ENCODE measurements around the gene KIF26B. TPM values are rescaled to one million over a fixed set of nuclear protein-coding genes. Genes with fewer than 3 reads are reported as not detected.

Gene KIF26B
- polyA plus RNA-seq, 1 donor (not counting 4 experiments of a cell fraction or from before 2014, with no cell fraction given), result 0.58 TPM

GRCh38 chr1:245105815-245106410, 48.9 kb upstream of the KIF26B start:
- FAIRE-seq (no peak), DNase-seq (ENCODE audit: low read depth, low spot score) (no peak)
- Histone ChIP-seq H4K20me1 (ENCODE audit: control insufficient read depth, extremely low read depth, insufficient read depth, low read length) (no peaks in the 10 kb centered on the region), H2AFZ (ENCODE audit: control insufficient read depth, low read length) (no peak overlapping the region), H3K36me3 (ENCODE audit: control insufficient read depth in 2 of 2, extremely low read depth in 1 of 2, insufficient read depth in 2 of 2, low read length in 2 of 2) (no peaks in the 10 kb centered on the region), H3K27ac (ENCODE audit: control insufficient read depth, insufficient read depth, low read length) (no peak overlapping the region), H3K27me3 (ENCODE audit: control insufficient read depth, extremely low read depth, insufficient read depth, low read length) (no peaks in the 10 kb centered on the region), H3K9ac (ENCODE audit: control insufficient read depth, extremely low read depth, insufficient read depth, low read length) (no peak overlapping the region), H3K4me1 (ENCODE audit: control insufficient read depth, extremely low read depth, insufficient read depth, low read length) (no peaks in the 10 kb centered on the region), H3K79me2 (ENCODE audit: control insufficient read depth, insufficient read depth, low read length) (no peaks in the 10 kb centered on the region), H3K9me1 (ENCODE audit: control insufficient read depth, extremely low read depth, insufficient read depth, low read length) (no peaks in the 10 kb centered on the region), H3K4me3 (ENCODE audit: control insufficient read depth in 2 of 3, extremely low read depth in 1 of 3, insufficient read depth in 2 of 3, low read depth in 1 of 3, low read length in 3 of 3) (no peak overlapping the region), H3K9me3 (ENCODE audit: control insufficient read depth, low read depth, low read length) (no peaks in the 10 kb centered on the region), H3K4me2 (ENCODE audit: control insufficient read depth, extremely low read depth, insufficient read depth, low read depth, low read length) (no peak overlapping the region)
- no peak for TF ChIP-seq CTCF (optimal IDR thresholded peaks at IDR 0.05 in 1 of 3, IDR thresholded peaks at IDR 0.05 in 1 of 3, conservative IDR thresholded peaks at IDR 0.05 in 1 of 3; ENCODE audit: extremely low read depth in 1 of 3, insufficient read depth in 2 of 3, low read length in 3 of 3)
- TF ChIP-seq EZH2 (IDR thresholded peaks at IDR 0.05; ENCODE audit: low read length), result no peak
- dilution Hi-C loops (cut with MboI; ENCODE audit: extremely low pct_ligation_motif_present, low sequenced_read_pairs), result no loop called here

- no peaks in the 10 kb centered on the region for H3K4me1 ChIP-seq (ENCODE audit: control insufficient read depth, extremely low read depth, insufficient read depth, low read length)
- no peak overlapping the region for H3K9ac ChIP-seq (ENCODE audit: control insufficient read depth, extremely low read depth, insufficient read depth, low read length)
- TF ChIP-seq EZH2 (IDR thresholded peaks at IDR 0.05; ENCODE audit: low read length) (no peak), CTCF (optimal IDR thresholded peaks at IDR 0.05 in 1 of 3, IDR thresholded peaks at IDR 0.05 in 1 of 3, conservative IDR thresholded peaks at IDR 0.05 in 1 of 3; ENCODE audit: extremely low read depth in 1 of 3, insufficient read depth in 2 of 3, low read length in 3 of 3) (no peak)
- DNase-seq (ENCODE audit: low read depth, low spot score) (no peak), FAIRE-seq (no peak)
- H3K9me1 ChIP-seq (ENCODE audit: control insufficient read depth, extremely low read depth, insufficient read depth, low read length), result no peaks in the 10 kb centered on the region
- H3K9me3 ChIP-seq (ENCODE audit: control insufficient read depth, low read depth, low read length), result no peaks in the 10 kb centered on the region
- no peak overlapping the region for H2AFZ ChIP-seq (ENCODE audit: control insufficient read depth, low read length)
- H3K27me3 ChIP-seq (ENCODE audit: control insufficient read depth, extremely low read depth, insufficient read depth, low read length), result no peaks in the 10 kb centered on the region
- dilution Hi-C loops (cut with MboI; ENCODE audit: extremely low pct_ligation_motif_present, low sequenced_read_pairs), result no loop called here
- H3K36me3 ChIP-seq (ENCODE audit: control insufficient read depth in 2 of 2, extremely low read depth in 1 of 2, insufficient read depth in 2 of 2, low read length in 2 of 2), result no peaks in the 10 kb centered on the region
- H3K79me2 ChIP-seq (ENCODE audit: control insufficient read depth, insufficient read depth, low read length), result no peaks in the 10 kb centered on the region
- no peak overlapping the region for H3K4me2 ChIP-seq (ENCODE audit: control insufficient read depth, extremely low read depth, insufficient read depth, low read depth, low read length)
- no peak overlapping the region for H3K4me3 ChIP-seq (ENCODE audit: control insufficient read depth in 2 of 3, extremely low read depth in 1 of 3, insufficient read depth in 2 of 3, low read depth in 1 of 3, low read length in 3 of 3)
- no peaks in the 10 kb centered on the region for H4K20me1 ChIP-seq (ENCODE audit: control insufficient read depth, extremely low read depth, insufficient read depth, low read length)
- no peak overlapping the region for H3K27ac ChIP-seq (ENCODE audit: control insufficient read depth, insufficient read depth, low read length)
Observed at GRCh38 chr1:245107776-245108114, 47.0 kb upstream of the KIF26B start.
